Measurements from ENCODE around the gene RAB27B.

GRCh38 chr18:54859667-54860421 is 31.6 kb downstream of the RAB27B start:
- no peak for TF ChIP-seq CTCF (IDR thresholded peaks at IDR 0.05)
- TF ChIP-seq POLR2A (IDR thresholded peaks at IDR 0.05): no peak

Data from uterus (tissue), 2 donors.